GM23338 (cell line): Measurements from ENCODE around the gene CYP26B1. TPM values are rescaled to one million over a fixed set of nuclear protein-coding genes. Genes with fewer than 3 reads are reported as not detected.

Experiments
- ATAC-seq: fragments of 200-7000 bp; cut with Tn5 transposase; 3 replicates; pipeline ENCODE4 v1.9.1; 2020
- DNase-seq: peaks from one replicate; pipeline ENCODE4 v3.0.0-alpha.2; 2015; ENCODE audit warnings: low spot score
- H2AFZ ChIP-seq: fragments of 200-600 bp; sonication (generic); 2 replicates; pipeline ENCODE4 v1.8.0; 2016; ENCODE audit warnings: antibody characterized with exemption, mild to moderate bottlenecking, moderate library complexity
- H3F3A ChIP-seq: fragments of 200-600 bp; sonication (generic); replicated peaks from 2 replicates; pipeline ENCODE4 v1.8.0; 2017; ENCODE audit warnings: antibody characterized with exemption, mixed run types, low read depth
- H3K27ac ChIP-seq: fragments of 200-600 bp; sonication (generic); 2 replicates; pipeline ENCODE4 v1.6.1; 2016; ENCODE audit warnings: low read depth
- H3K27me3 ChIP-seq: fragments of 200-600 bp; sonication (generic); 2 replicates; pipeline ENCODE4 v1.8.0; 2016; ENCODE audit warnings: mild to moderate bottlenecking, mixed run types, moderate library complexity; ENCODE audit not compliant: insufficient read depth
- H3K36me3 ChIP-seq: fragments of 200-600 bp; sonication (generic); 2 replicates; pipeline ENCODE4 v1.8.0; 2016; ENCODE audit warnings: mild to moderate bottlenecking; ENCODE audit not compliant: insufficient read depth
- H3K4me1 ChIP-seq: fragments of 200-600 bp; sonication (generic); 2 replicates; pipeline ENCODE4 v1.8.0; 2016; ENCODE audit warnings: mild to moderate bottlenecking, moderate library complexity; ENCODE audit not compliant: insufficient read depth
- H3K4me2 ChIP-seq: fragments of 200-600 bp; sonication (generic); 2 replicates; pipeline ENCODE4 v1.7.1; 2017; ENCODE audit warnings: mixed run types
- H3K4me3 ChIP-seq: fragments of 200-600 bp; sonication (generic); 2 replicates; pipeline ENCODE4 v1.6.1; 2016; ENCODE audit warnings: mixed run types
- H3K79me2 ChIP-seq: fragments of 200-600 bp; sonication (generic); replicated peaks from 2 replicates; pipeline ENCODE4 v1.8.0; 2017; ENCODE audit warnings: mild to moderate bottlenecking; ENCODE audit not compliant: insufficient read depth
- H3K9me2 ChIP-seq: fragments of 200-600 bp; sonication (generic); 2 replicates; pipeline ENCODE4 v1.8.0; 2017; ENCODE audit not compliant: insufficient read depth
- H4K20me1 ChIP-seq: fragments of 200-600 bp; sonication (generic); replicated peaks from 2 replicates; pipeline ENCODE4 v1.8.0; 2017; ENCODE audit warnings: mild to moderate bottlenecking; ENCODE audit not compliant: insufficient read depth
- H3K27ac Mint-ChIP-seq: 2 replicates; pipeline ENCODE4 v1.8.0; 2020; ENCODE audit warnings: inconsistent platforms, mild to moderate bottlenecking, moderate library complexity, mixed read lengths
- H3K27me3 Mint-ChIP-seq: 3 replicates; pipeline ENCODE4 v1.8.0; 2022; ENCODE audit warnings: low read depth, mild to moderate bottlenecking, moderate library complexity, mixed read lengths, inconsistent platforms; ENCODE audit not compliant: insufficient read depth, poor library complexity
- H3K36me3 Mint-ChIP-seq: 3 replicates; pipeline ENCODE4 v1.8.0; 2021; ENCODE audit warnings: low read depth, mild to moderate bottlenecking, inconsistent platforms, moderate library complexity, mixed read lengths
- H3K4me1 Mint-ChIP-seq: 3 replicates; pipeline ENCODE4 v1.8.0; 2020; ENCODE audit warnings: mild to moderate bottlenecking, inconsistent platforms, mixed read lengths
- H3K4me3 Mint-ChIP-seq: 3 replicates; pipeline ENCODE4 v1.8.0; 2021; ENCODE audit warnings: moderate library complexity, mild to moderate bottlenecking, inconsistent platforms, mixed read lengths
- H3K9me3 Mint-ChIP-seq: 3 replicates; pipeline ENCODE4 v1.8.0; 2020; ENCODE audit warnings: moderate library complexity, mild to moderate bottlenecking, inconsistent platforms, mixed read lengths
- CREB1 ChIP-seq: fragments of 250-450 bp; sonication (Bioruptor Pico); IDR thresholded peaks from 2 replicates; pipeline ENCODE4 v1.5.0; 2020; ENCODE audit warnings: low read depth, mild to moderate bottlenecking, moderate library complexity
- JUNB ChIP-seq: IDR thresholded peaks from one replicate; pipeline ENCODE4 v1.6.1; 2016; ENCODE audit warnings: antibody characterized with exemption; ENCODE audit not compliant: unreplicated experiment
- STAT1 ChIP-seq: IDR thresholded peaks from one replicate; pipeline ENCODE4 v1.6.1; 2016; ENCODE audit warnings: antibody characterized with exemption; ENCODE audit not compliant: unreplicated experiment
- ZNF114 ChIP-seq: fragments of 250-450 bp; sonication (Bioruptor Pico); IDR thresholded peaks from 2 replicates; pipeline ENCODE4 v1.5.0; 2020; ENCODE audit warnings: mild to moderate bottlenecking, moderate library complexity
- ZNF331 ChIP-seq: fragments of 250-450 bp; sonication (Bioruptor Pico); IDR thresholded peaks from 2 replicates; pipeline ENCODE4 v1.5.0; 2020; ENCODE audit warnings: low read depth, mild to moderate bottlenecking, moderate library complexity
- ZNF462 ChIP-seq: fragments of 250-450 bp; sonication (Bioruptor Pico); IDR thresholded peaks from 2 replicates; pipeline ENCODE4 v1.5.0; 2020; ENCODE audit warnings: mild to moderate bottlenecking, moderate library complexity
- polyA plus RNA-seq: library from polyadenylated mRNA; unstranded; fragments of >200 nt; fragmentation: Nextera tagmentation; extraction: Ambion mirVana; gene quantifications from 2 replicates; pipeline ENCODE4 v1.2.1, GENCODE V29; 2016
- total RNA-seq: library from RNA; depleted of rRNA; stranded (reverse); fragments of >200 nt; shearing (Covaris generic); gene quantifications from 2 replicates; pipeline ENCODE4 v1.2.3, GENCODE V29; 2014

The CYP26B1 gene
- total and polyA plus RNA-seq, 2 experiments from 2014 or later, result 0.05 to 0.31 TPM

DNA sequence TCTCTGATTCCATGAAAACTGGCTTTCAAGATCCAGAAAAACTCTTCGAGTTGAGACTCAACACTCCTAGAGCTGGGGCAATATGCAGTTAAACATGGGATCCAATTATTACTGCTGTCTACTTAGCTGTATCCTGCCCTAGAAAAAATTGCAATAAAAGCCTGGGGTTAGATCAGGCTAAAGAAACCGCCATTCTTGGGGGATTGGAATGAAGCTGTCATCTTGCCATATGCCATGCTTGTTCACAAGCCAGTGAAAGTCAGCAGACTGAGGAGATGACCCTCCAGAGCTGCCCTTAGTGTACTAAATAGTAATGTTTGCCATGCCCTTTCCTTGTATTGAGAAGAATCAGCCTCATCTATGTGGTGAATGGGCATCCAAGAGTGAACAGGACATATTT lies 30.9 kb upstream of the CYP26B1 start (continued):
- no peak for TF ChIP-seq ZNF462
- TF ChIP-seq ZNF114 (CRISPR knock-in tag), result no peak

DNA sequence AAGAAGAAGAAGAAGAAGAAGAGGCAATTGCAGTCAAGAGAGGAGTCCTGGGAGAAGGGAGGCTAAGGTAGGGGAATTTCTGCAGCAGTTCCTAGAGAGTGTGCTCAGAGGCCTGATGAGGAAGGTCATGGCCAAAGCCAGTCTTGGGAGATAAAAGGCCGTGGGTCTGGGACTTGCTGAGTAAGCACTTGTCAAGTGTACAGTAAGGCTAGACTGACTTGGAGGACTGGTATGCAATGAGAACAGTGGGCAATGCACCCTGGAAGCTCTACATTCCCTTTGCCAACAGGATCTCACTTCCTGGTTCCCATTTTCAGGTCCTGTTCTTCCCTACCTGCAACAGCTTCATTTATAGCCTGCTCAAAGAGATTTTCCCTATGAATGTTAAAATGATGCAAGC lies 28.6 kb upstream of the CYP26B1 start:
- Mint-ChIP-seq H3K27ac (no peak overlapping the region), H3K4me3 (no peak overlapping the region), H3K4me1 (peaks cover 20% of the 10 kb centered on the region), H3K27me3 (peaks cover 3% of the 10 kb centered on the region), H3K36me3 (peaks cover 2% of the 10 kb centered on the region; the same call in 1 of the 3 replicates), H3K9me3 (no peaks in the 10 kb centered on the region)
- no peak for ATAC-seq
- no peaks in the 10 kb centered on the region for H3K79me2 ChIP-seq
- H3K36me3 ChIP-seq, result no peaks in the 10 kb centered on the region
- no peak overlapping the region for H3K4me3 ChIP-seq
- no peaks in the 10 kb centered on the region for H3K9me2 ChIP-seq
- peaks cover 17% of the 10 kb centered on the region for H3K4me1 ChIP-seq
- H3K27ac ChIP-seq, result no peak overlapping the region
- no peaks in the 10 kb centered on the region; the same call in 1 of the 2 replicates for H4K20me1 ChIP-seq
- no peak overlapping the region for H2AFZ ChIP-seq
- no peak overlapping the region for H3K4me2 ChIP-seq
- H3F3A ChIP-seq, result no peaks in the 10 kb centered on the region
- DNase-seq, result no peak
- no peaks in the 10 kb centered on the region for H3K27me3 ChIP-seq
- TF ChIP-seq ZNF331 (CRISPR knock-in tag) (no peak), STAT1 (no peak), ZNF114 (CRISPR knock-in tag) (no peak), ZNF462 (no peak), CREB1 (CRISPR knock-in tag) (no peak), JUNB (no peak)
